Measurements from ENCODE around the gene AASDHPPT.

The AASDHPPT gene

GRCh38 chr11:106088896-106089295 is 11.4 kb downstream of the AASDHPPT start:
- TF ChIP-seq CTCF (IDR thresholded peaks at IDR 0.05) = no peak

GRCh38 chr11:106091480-106092123 is 14.1 kb downstream of the AASDHPPT start:
- TF ChIP-seq CTCF (IDR thresholded peaks at IDR 0.05) = no peak

GRCh38 chr11:106092446-106092845 is 15.0 kb downstream of the AASDHPPT start:
- no peak for TF ChIP-seq CTCF (IDR thresholded peaks at IDR 0.05)

GRCh38 chr11:106098893-106099553 is 21.6 kb downstream of the AASDHPPT start:
- TF ChIP-seq CTCF (IDR thresholded peaks at IDR 0.05) = no peak

- no peak for TF ChIP-seq CTCF (IDR thresholded peaks at IDR 0.05)
Measured at GRCh38 chr11:106101370-106101769, 23.9 kb downstream of the AASDHPPT start.

GRCh38 chr11:106101819-106102218 is 24.4 kb downstream of the AASDHPPT start:
- no peak for TF ChIP-seq CTCF (IDR thresholded peaks at IDR 0.05)

GRCh38 chr11:106105986-106106385 is 28.5 kb downstream of the AASDHPPT start:
- no peak for TF ChIP-seq CTCF (IDR thresholded peaks at IDR 0.05)

Measured in LNCAP (cell line).